Uterus (tissue), 4 donors: ENCODE results near the gene FBXO46. TPM values are rescaled to one million over a fixed set of nuclear protein-coding genes. Genes with fewer than 3 reads are reported as not detected.
"Not testable (repeated sequence)": the region's sequence is repeated elsewhere in the genome, so short reads cannot be mapped to it uniquely, and the experiment has no call there.

Experiments
- DNase-seq, 2 donors: peaks; one replicate each; pipeline ENCODE4 v3.0.0-alpha.2; 2019 to 2020
- H3K27ac ChIP-seq, 2 donors: fragments of 200-600 bp; sonication (generic); 1 replicate in 1 of 2; 2 replicates in 1 of 2; pipeline ENCODE4 v1.5.1; 2016 to 2018
- H3K27me3 ChIP-seq, 2 donors: fragments of 200-600 bp; sonication (generic); one replicate each; pipeline ENCODE4 v1.5.1; 2018 to 2019; ENCODE audit warnings: control low read depth in 1 of 2
- H3K36me3 ChIP-seq, 2 donors: fragments of 200-600 bp; sonication (generic); one replicate each; pipeline ENCODE4 v1.5.1; 2019; ENCODE audit warnings: control low read depth in 1 of 2
- H3K4me1 ChIP-seq, 2 donors: fragments of 200-600 bp; sonication (generic); one replicate each; pipeline ENCODE4 v1.5.1; 2018 to 2019; ENCODE audit warnings: control low read depth in 1 of 2
- H3K4me3 ChIP-seq, 2 donors: fragments of 200-600 bp; sonication (generic); 1 replicate in 1 of 2; 2 replicates in 1 of 2; pipeline ENCODE4 v1.5.1; 2018 to 2019; ENCODE audit warnings: mild to moderate bottlenecking in 1 of 2
- H3K9me3 ChIP-seq, 2 donors: fragments of 200-600 bp; sonication (generic); one replicate each; pipeline ENCODE4 v1.5.1; 2019; ENCODE audit warnings: control low read depth in 1 of 2
- CTCF ChIP-seq, 4 experiments: fragments of 200-600 bp in 2 of 4; fragments of 450-650 bp in 2 of 4; sonication (generic) in 2 of 4; IDR thresholded peaks; one replicate each; pipeline ENCODE4 v1.5.1; 2016 to 2019; ENCODE audit warnings: antibody characterized with exemption in 4 of 4, mild to moderate bottlenecking in 2 of 4, moderate library complexity in 1 of 4
- POLR2A ChIP-seq, 2 donors: fragments of 450-650 bp; IDR thresholded peaks; one replicate each; pipeline ENCODE4 v1.6.1; 2016; ENCODE audit warnings: antibody characterized with exemption in 2 of 2, mild to moderate bottlenecking in 1 of 2, moderate library complexity in 1 of 2
- intact Hi-C: fragments of 100-400 bp; cut with DNase I; formaldehyde crosslinking; loops from one replicate; pipeline ENCODE4 v1.15.1; 2023; ENCODE audit warnings: low total_unique reads
- total RNA-seq, 4 donors: library from RNA; depleted of rRNA in 3 of 4; stranded (reverse); fragments of >200 nt in 3 of 4; gene quantifications; one replicate each; pipeline versions ENCODE4 v1.1.0 to v1.2.4, GENCODE V29; 2014 to 2023
- donor health status: DM: yes; HTN: yes; CAD: no.

The FBXO46 gene
- total RNA-seq, 4 donors from 2014 or later, result 7.0 to 36.1 (median 15.2) TPM

GRCh38 chr19:45692187-45693105, 38.2 kb downstream of the FBXO46 start, which contains the start of gene QPCTL:
Gene QPCTL (plus strand): TSS chr19:45692666. CDS start chr19:45692704, 38 bp downstream.
- Histone ChIP-seq H3K36me3 (no peaks in the 10 kb centered on the region), H3K4me3 (peak within 1 kb of the TSS; percentile 77 to 82), H3K4me1 (no peaks in the 10 kb centered on the region), H3K9me3 (no peaks in the 10 kb centered on the region), H3K27me3 (no peaks in the 10 kb centered on the region), H3K27ac (peak within 1 kb of the TSS; percentile 88 to 90)
- intact Hi-C loops, result no loop called here
- TF ChIP-seq CTCF (IDR thresholded peaks at IDR 0.05), result peak in 1 of 4 experiments; percentile 25
- TF ChIP-seq POLR2A (IDR thresholded peaks at IDR 0.05), result peak; percentile 55 to 62
- peak; percentile 93 to 97 for DNase-seq

- TF ChIP-seq CTCF (IDR thresholded peaks at IDR 0.05) (peak in 1 of 4 experiments; percentile 13), POLR2A (IDR thresholded peaks at IDR 0.05) (peak; percentile 41 to 80)
- peak within 1 kb of the TSS; percentile 88 to 90 for H3K27ac ChIP-seq
- no peaks in the 10 kb centered on the region for H3K36me3 ChIP-seq
- no peaks in the 10 kb centered on the region for H3K4me1 ChIP-seq
- H3K9me3 ChIP-seq, result no peaks in the 10 kb centered on the region
- intact Hi-C loops, result no loop called here
- DNase-seq, result peak; percentile 93
- H3K27me3 ChIP-seq, result no peaks in the 10 kb centered on the region
- H3K4me3 ChIP-seq, result peak within 1 kb of the TSS; percentile 77 to 82
Observed at GRCh38 chr19:45691516-45692186, 39.0 kb downstream of the FBXO46 start, which contains the start of gene SNRPD2. Gene SNRPD2 (minus strand): TSS chr19:45691953. CDS start chr19:45691888, 65 bp downstream.

- no peak overlapping the region for H3K27ac ChIP-seq
- no peaks in the 10 kb centered on the region for H3K36me3 ChIP-seq
- H3K4me1 ChIP-seq, result no peaks in the 10 kb centered on the region
- H3K9me3 ChIP-seq, result no peaks in the 10 kb centered on the region
- TF ChIP-seq POLR2A (IDR thresholded peaks at IDR 0.05) (no peak), CTCF (IDR thresholded peaks at IDR 0.05) (no peak)
- no peak overlapping the region for H3K4me3 ChIP-seq
- H3K27me3 ChIP-seq, result no peaks in the 10 kb centered on the region
- intact Hi-C loops, result no loop called here
- no peak for DNase-seq
Observed at GRCh38 chr19:45687599-45687998, 43.1 kb downstream of the FBXO46 start.

GRCh38 chr19:45685045-45685444, 45.7 kb downstream of the FBXO46 start:
- H3K36me3 ChIP-seq, DNase-seq, H3K27ac ChIP-seq, H3K27me3 ChIP-seq, intact Hi-C loops, H3K4me3 ChIP-seq, H3K4me1 ChIP-seq, H3K9me3 ChIP-seq: not testable (repeated sequence)

- TF ChIP-seq POLR2A (IDR thresholded peaks at IDR 0.05), result no peak
- no peak for DNase-seq
Observed at GRCh38 chr19:45682908-45683307, 47.8 kb downstream of the FBXO46 start.

GRCh38 chr19:45682117-45682516, 48.6 kb downstream of the FBXO46 start:
- no peaks in the 10 kb centered on the region for H3K36me3 ChIP-seq
- intact Hi-C loops, result no loop called here
- H3K9me3 ChIP-seq, result no peaks in the 10 kb centered on the region
- TF ChIP-seq CTCF (IDR thresholded peaks at IDR 0.05), result no peak
- no peak for TF ChIP-seq POLR2A (IDR thresholded peaks at IDR 0.05)
- no peaks in the 10 kb centered on the region for H3K4me1 ChIP-seq
- DNase-seq, result no peak
- peaks cover 3 to 19% of the 10 kb centered on the region in 2 donors for H3K27me3 ChIP-seq
- H3K4me3 ChIP-seq, result no peak overlapping the region
- peak overlapping the region; percentile 67 to 86 for H3K27ac ChIP-seq

More at GRCh38 chr19:45682908-45683307, 47.8 kb downstream of the FBXO46 start:
- Histone ChIP-seq H3K9me3 (no peaks in the 10 kb centered on the region), H3K27me3 (peaks cover 0 to 11% of the 10 kb centered on the region in 2 donors), H3K36me3 (no peaks in the 10 kb centered on the region), H3K4me1 (no peaks in the 10 kb centered on the region), H3K27ac (no peak overlapping the region), H3K4me3 (no peak overlapping the region)
- intact Hi-C loops, result no loop called here
